Activated naive CD4-positive, alpha-beta T cell treated with anti-CD3 and anti-CD28 coated beads, Interleukin-2, amount 50 U/mL, for 16 hours (primary cell): ENCODE results near the gene KPNA5.
"Not testable (repeated sequence)": the region's sequence is repeated elsewhere in the genome, so short reads cannot be mapped to it uniquely, and the experiment has no call there.

Source experiments
- DNase-seq: peaks from one replicate; pipeline ENCODE4 v3.0.0-alpha.2; 2020

Gene KPNA5

GRCh38 chr6:116680880-116681672 lies at the start of gene KPNA5:
Gene KPNA5, plus strand, starts transcription at chr6:116681211. Its CDS starts 124 bp downstream, at chr6:116681335.
- DNase-seq = peak; percentile 95

- DNase-seq = no peak
Observed at GRCh38 chr6:116631379-116631990, 49.5 kb upstream of the KPNA5 start.

GRCh38 chr6:116633685-116634084 lies 47.3 kb upstream of the KPNA5 start:
- DNase-seq = no peak

- no peak for DNase-seq
Observed at GRCh38 chr6:116648156-116648555, 32.9 kb upstream of the KPNA5 start.

- DNase-seq = no peak
Observed at GRCh38 chr6:116649129-116649528, 31.9 kb upstream of the KPNA5 start.

- DNase-seq = no peak
Observed at GRCh38 chr6:116651916-116652315, 29.1 kb upstream of the KPNA5 start.

GRCh38 chr6:116661594-116661993 lies 19.4 kb upstream of the KPNA5 start:
- no peak for DNase-seq

GRCh38 chr6:116662202-116662601 lies 18.8 kb upstream of the KPNA5 start:
- no peak for DNase-seq

GRCh38 chr6:116663308-116663707 lies 17.7 kb upstream of the KPNA5 start:
- DNase-seq = no peak

- not testable (repeated sequence) for DNase-seq
Observed at GRCh38 chr6:116664169-116664568, 16.8 kb upstream of the KPNA5 start.

GRCh38 chr6:116665464-116665863 lies 15.5 kb upstream of the KPNA5 start:
- DNase-seq = no peak

- no peak for DNase-seq
Observed at GRCh38 chr6:116666869-116667268, 14.1 kb upstream of the KPNA5 start.

GRCh38 chr6:116667623-116668022 lies 13.4 kb upstream of the KPNA5 start:
- no peak for DNase-seq

- DNase-seq = no peak
Observed at GRCh38 chr6:116672306-116672705, 8.7 kb upstream of the KPNA5 start.

GRCh38 chr6:116676021-116676420 lies 5.0 kb upstream of the KPNA5 start:
- no peak for DNase-seq

- peak; percentile 21 for DNase-seq
Observed at GRCh38 chr6:116682334-116682712, 1.3 kb downstream of the KPNA5 start.

GRCh38 chr6:116685437-116685993 lies 4.5 kb downstream of the KPNA5 start:
- no peak for DNase-seq

- DNase-seq = not testable (repeated sequence)
Observed at GRCh38 chr6:116686475-116687101, 5.6 kb downstream of the KPNA5 start.

GRCh38 chr6:116691154-116691553 lies 10.1 kb downstream of the KPNA5 start:
- DNase-seq = no peak

- DNase-seq = not testable (repeated sequence)
Observed at GRCh38 chr6:116692873-116693272, 11.9 kb downstream of the KPNA5 start.

GRCh38 chr6:116693275-116693674 lies 12.3 kb downstream of the KPNA5 start:
- not testable (repeated sequence) for DNase-seq

- no peak for DNase-seq
Observed at GRCh38 chr6:116695401-116695800, 14.4 kb downstream of the KPNA5 start.

GRCh38 chr6:116697480-116697879 lies 16.5 kb downstream of the KPNA5 start:
- DNase-seq = no peak

- not testable (repeated sequence) for DNase-seq
Observed at GRCh38 chr6:116703888-116704287, 22.9 kb downstream of the KPNA5 start.
